ENCODE data around the gene OR1I1. TPM values are rescaled to one million over a fixed set of nuclear protein-coding genes. Genes with fewer than 3 reads are reported as not detected.

Gene OR1I1, protein sequence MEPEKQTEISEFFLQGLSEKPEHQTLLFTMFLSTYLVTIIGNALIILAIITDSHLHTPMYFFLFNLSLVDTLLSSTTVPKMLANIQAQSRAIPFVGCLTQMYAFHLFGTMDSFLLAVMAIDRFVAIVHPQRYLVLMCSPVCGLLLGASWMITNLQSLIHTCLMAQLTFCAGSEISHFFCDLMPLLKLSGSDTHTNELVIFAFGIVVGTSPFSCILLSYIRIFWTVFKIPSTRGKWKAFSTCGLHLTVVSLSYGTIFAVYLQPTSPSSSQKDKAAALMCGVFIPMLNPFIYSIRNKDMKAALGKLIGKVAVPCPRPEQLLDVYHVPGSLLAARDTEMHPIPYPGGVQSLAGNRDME
- not detected in 2 replicates for total RNA-seq (2022)
- Bru-seq, nascent RNA, result not detected
- not detected for BruChase-seq, experiment 1, labeled RNA remaining after a 6-hour chase
- not detected for BruChase-seq, experiment 2, labeled RNA remaining after a 2-hour chase
- long read RNA-seq, result 0 reads

DNA sequence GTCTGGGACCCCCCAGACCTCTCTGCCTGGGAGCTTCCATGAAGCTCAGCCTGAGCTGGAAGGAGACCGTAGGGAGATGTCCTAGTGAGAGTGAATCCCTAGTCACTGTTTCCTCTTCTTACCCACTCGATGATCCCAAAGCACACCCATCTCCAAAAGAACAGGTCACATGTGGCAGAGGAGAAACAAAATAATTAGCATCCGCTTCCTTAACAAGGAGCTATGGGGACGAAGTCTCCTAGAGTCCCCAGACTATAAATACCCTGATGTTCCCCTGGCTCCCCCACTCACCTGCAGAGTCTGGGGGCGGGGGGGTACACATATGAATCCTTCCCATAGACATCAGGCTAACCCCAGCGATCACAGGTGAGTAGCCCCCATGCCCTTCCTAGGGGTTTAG is at the start of gene OR1I1:
Gene OR1I1 (plus strand): TSS at position 301 of the 400 bp plus-strand sequence. CDS start 4,855 bp downstream, outside the sequence.
- no peaks in the 10 kb centered on the region for H3K36me3 Mint-ChIP-seq (ENCODE audit: insufficient read depth, unreplicated experiment)
- no peaks in the 10 kb centered on the region for H3K4me1 Mint-ChIP-seq (ENCODE audit: low read depth, unreplicated experiment)
- BruUV-seq (replicated peaks), result no TSS peak
- no peak within 1 kb of the TSS for H3K27ac Mint-ChIP-seq (ENCODE audit: unreplicated experiment)
- intact Hi-C loops (cut with micrococcal nuclease; ENCODE audit: unreplicated experiment), result no loop called here
- CTCF ChIA-PET, result no interaction called here
- peaks cover 33% of the 10 kb centered on the region for H3K27me3 Mint-ChIP-seq (ENCODE audit: unreplicated experiment)
- H3K4me3 Mint-ChIP-seq (ENCODE audit: low read depth, unreplicated experiment), result no peak within 1 kb of the TSS
- no peaks in the 10 kb centered on the region for H3K9me3 Mint-ChIP-seq (ENCODE audit: low read depth, unreplicated experiment)
- TF ChIP-seq, protein P1, sequence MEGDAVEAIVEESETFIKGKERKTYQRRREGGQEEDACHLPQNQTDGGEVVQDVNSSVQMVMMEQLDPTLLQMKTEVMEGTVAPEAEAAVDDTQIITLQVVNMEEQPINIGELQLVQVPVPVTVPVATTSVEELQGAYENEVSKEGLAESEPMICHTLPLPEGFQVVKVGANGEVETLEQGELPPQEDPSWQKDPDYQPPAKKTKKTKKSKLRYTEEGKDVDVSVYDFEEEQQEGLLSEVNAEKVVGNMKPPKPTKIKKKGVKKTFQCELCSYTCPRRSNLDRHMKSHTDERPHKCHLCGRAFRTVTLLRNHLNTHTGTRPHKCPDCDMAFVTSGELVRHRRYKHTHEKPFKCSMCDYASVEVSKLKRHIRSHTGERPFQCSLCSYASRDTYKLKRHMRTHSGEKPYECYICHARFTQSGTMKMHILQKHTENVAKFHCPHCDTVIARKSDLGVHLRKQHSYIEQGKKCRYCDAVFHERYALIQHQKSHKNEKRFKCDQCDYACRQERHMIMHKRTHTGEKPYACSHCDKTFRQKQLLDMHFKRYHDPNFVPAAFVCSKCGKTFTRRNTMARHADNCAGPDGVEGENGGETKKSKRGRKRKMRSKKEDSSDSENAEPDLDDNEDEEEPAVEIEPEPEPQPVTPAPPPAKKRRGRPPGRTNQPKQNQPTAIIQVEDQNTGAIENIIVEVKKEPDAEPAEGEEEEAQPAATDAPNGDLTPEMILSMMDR (IDR thresholded peaks at IDR 0.05; ENCODE audit: unreplicated experiment), result no peak
- no peak for DNase-seq

DNA sequence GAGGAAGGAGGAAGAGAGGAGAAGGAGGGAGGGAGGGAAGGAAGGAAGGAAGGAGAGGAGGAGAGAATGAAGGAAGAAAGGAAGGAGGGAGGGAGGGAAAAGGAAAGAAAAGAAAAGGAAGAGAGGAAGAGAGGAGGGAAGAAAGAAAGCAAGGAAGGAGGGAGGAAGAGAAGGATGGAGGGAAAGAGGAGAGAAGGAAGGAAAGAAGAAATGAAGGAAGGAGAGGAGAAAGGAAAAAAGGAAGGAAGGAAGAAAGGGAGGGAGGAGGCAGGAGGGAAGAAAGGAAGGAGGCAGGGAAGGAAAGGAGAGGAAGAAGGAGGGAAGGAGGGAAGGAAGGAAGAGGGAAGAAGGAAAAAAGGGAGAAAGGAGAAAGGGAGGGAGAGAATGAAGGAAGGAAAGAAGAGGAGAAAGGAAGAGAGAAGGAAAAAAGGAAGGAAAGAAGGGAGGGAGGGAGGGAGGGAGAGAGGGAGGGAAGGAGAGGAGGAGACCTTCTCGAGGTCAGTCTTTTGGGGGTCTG is 46.2 kb upstream of the OR1I1 start:
- TF ChIP-seq, protein P1 (IDR thresholded peaks at IDR 0.05; ENCODE audit: unreplicated experiment), result no peak
- Mint-ChIP-seq H3K27ac (ENCODE audit: unreplicated experiment) (no peak overlapping the region), H3K4me3 (ENCODE audit: low read depth, unreplicated experiment) (no peak overlapping the region), H3K4me1 (ENCODE audit: low read depth, unreplicated experiment) (no peaks in the 10 kb centered on the region), H3K36me3 (ENCODE audit: insufficient read depth, unreplicated experiment) (no peaks in the 10 kb centered on the region), H3K9me3 (ENCODE audit: low read depth, unreplicated experiment) (no peaks in the 10 kb centered on the region), H3K27me3 (ENCODE audit: unreplicated experiment) (peaks cover 55% of the 10 kb centered on the region)
- intact Hi-C loops (cut with micrococcal nuclease; ENCODE audit: unreplicated experiment), result no loop called here
- no peak for DNase-seq
- BruUV-seq (replicated peaks), result no TSS peak
- CTCF ChIA-PET, result no interaction called here

DNA sequence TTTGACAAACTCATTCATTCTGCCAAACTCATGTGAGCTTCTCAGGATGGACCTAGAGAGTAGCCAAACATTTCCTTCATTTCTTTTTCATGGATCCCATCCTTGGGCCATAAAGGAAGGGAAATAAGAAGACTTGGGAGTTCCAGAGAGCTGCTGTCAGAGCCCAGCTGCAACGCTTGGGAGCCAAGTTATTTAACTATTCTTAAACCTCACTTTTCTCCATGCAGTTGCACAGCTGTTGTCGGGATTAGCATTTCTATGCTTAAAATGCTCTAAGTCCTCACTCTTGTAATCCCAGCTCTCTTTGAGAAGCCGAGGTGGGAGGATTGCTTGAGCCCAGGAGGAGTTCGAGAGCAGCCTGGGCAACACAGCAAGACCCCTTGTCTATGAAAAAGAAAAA is 44.4 kb upstream of the OR1I1 start:
- TF ChIP-seq, protein P1 (IDR thresholded peaks at IDR 0.05; ENCODE audit: unreplicated experiment), result no peak
- no peaks in the 10 kb centered on the region for H3K4me1 Mint-ChIP-seq (ENCODE audit: low read depth, unreplicated experiment)
- CTCF ChIA-PET, result interaction anchor here (0.6 kb wide), 1 partner anchor 12 kb away, joined by 3 read pairs; no protein-coding TSS in a partner anchor
- H3K27ac Mint-ChIP-seq (ENCODE audit: unreplicated experiment), result no peak overlapping the region
- H3K36me3 Mint-ChIP-seq (ENCODE audit: insufficient read depth, unreplicated experiment), result no peaks in the 10 kb centered on the region
- intact Hi-C loops (cut with micrococcal nuclease; ENCODE audit: unreplicated experiment), result no loop called here
- H3K4me3 Mint-ChIP-seq (ENCODE audit: low read depth, unreplicated experiment), result no peak overlapping the region
- peaks cover 42% of the 10 kb centered on the region for H3K27me3 Mint-ChIP-seq (ENCODE audit: unreplicated experiment)
- no peaks in the 10 kb centered on the region for H3K9me3 Mint-ChIP-seq (ENCODE audit: low read depth, unreplicated experiment)
- no TSS peak for BruUV-seq (replicated peaks)
- DNase-seq, result no peak

DNA sequence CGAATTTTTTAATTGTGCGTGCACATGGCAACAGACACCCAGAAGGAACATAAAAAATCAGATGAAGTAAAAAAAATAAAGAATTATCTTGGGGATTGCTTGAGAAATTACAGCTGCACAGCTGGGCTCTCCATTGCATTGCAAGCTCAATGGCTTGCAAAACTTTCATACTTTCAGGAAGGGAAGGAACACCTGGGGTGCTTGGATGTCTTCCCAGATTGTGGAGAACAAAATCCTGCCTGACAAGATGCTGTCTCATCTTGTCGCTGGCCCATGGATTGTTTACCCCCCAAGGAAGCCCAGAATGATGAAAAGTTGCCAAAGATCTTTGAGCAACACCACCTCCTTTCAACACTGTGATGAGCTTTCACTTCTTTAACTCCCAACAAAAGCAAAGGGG is 43.7 kb upstream of the OR1I1 start:
- CTCF ChIA-PET, result no interaction called here
- peaks cover 42% of the 10 kb centered on the region for H3K27me3 Mint-ChIP-seq (ENCODE audit: unreplicated experiment)
- no peaks in the 10 kb centered on the region for H3K4me1 Mint-ChIP-seq (ENCODE audit: low read depth, unreplicated experiment)
- TF ChIP-seq, protein P1 (IDR thresholded peaks at IDR 0.05; ENCODE audit: unreplicated experiment), result no peak
- no peaks in the 10 kb centered on the region for H3K9me3 Mint-ChIP-seq (ENCODE audit: low read depth, unreplicated experiment)
- DNase-seq, result no peak
- no peak overlapping the region for H3K27ac Mint-ChIP-seq (ENCODE audit: unreplicated experiment)
- intact Hi-C loops (cut with micrococcal nuclease; ENCODE audit: unreplicated experiment), result no loop called here
- no peak overlapping the region for H3K4me3 Mint-ChIP-seq (ENCODE audit: low read depth, unreplicated experiment)
- H3K36me3 Mint-ChIP-seq (ENCODE audit: insufficient read depth, unreplicated experiment), result no peaks in the 10 kb centered on the region
- BruUV-seq (replicated peaks), result no TSS peak

Data from Calu3 (cell line).